A673 (cell line): Measurements from ENCODE around the gene MMRN1.
A peak's percentile ranks its signal among the peaks of the same experiment; 100 is the strongest.

Experiments
- EZH2 ChIP-seq: fragments of 200-600 bp; sonication (generic); IDR thresholded peaks from 2 replicates; pipeline ENCODE4 v1.6.1; 2017; ENCODE audit warnings: borderline replicate concordance, low read depth, mild to moderate bottlenecking, mixed read lengths, antibody characterized with exemption, low read length; ENCODE audit not compliant: poor library complexity, severe bottlenecking
- TF ChIP-seq, protein P1 (sequence below): fragments of 300-800, 200-600 bp; sonication (generic); conservative IDR thresholded peaks from 2 replicates; pipeline ENCODE4 v1.5.1; 2017; ENCODE audit warnings: low read depth, mild to moderate bottlenecking, antibody characterized with exemption, low read length, moderate library complexity, mixed read lengths

DNA sequence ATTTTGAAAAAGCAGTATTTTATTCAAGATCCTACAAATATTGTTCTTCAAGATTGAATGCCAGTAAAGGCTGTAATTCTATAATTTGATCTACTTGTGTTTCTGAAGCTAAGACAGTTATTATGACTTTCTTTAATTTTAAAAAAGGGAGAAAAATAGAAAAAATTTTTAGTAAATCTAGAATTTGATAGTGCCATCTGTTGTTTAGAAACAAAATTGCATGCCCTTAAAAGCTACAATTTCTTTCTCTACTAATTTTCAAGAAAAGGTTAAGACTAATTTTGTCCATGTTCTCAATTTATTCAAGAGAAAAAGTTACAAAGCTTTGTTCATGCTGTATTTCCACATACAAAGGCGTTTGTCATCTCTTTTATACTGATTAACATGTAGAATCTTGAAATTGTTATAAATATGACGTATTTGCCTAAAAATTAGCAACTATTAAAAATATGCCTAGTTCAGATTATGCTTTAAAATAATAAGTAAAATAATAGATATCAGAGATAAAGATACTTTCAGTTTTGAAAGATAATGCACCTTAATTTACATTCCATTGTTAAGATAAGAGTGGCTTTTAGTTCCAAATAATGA, 25.6 kb upstream of the MMRN1 start:
- TF ChIP-seq, protein P1, sequence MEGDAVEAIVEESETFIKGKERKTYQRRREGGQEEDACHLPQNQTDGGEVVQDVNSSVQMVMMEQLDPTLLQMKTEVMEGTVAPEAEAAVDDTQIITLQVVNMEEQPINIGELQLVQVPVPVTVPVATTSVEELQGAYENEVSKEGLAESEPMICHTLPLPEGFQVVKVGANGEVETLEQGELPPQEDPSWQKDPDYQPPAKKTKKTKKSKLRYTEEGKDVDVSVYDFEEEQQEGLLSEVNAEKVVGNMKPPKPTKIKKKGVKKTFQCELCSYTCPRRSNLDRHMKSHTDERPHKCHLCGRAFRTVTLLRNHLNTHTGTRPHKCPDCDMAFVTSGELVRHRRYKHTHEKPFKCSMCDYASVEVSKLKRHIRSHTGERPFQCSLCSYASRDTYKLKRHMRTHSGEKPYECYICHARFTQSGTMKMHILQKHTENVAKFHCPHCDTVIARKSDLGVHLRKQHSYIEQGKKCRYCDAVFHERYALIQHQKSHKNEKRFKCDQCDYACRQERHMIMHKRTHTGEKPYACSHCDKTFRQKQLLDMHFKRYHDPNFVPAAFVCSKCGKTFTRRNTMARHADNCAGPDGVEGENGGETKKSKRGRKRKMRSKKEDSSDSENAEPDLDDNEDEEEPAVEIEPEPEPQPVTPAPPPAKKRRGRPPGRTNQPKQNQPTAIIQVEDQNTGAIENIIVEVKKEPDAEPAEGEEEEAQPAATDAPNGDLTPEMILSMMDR: peak; percentile 43
- no peak for TF ChIP-seq EZH2
